GM18907 (cell line): Measurements from ENCODE around the gene SP3.

Experiments used
- ATAC-seq: cut with Tn5 transposase; IDR thresholded peaks from one replicate; pipeline ENCODE4 v1.9.1; 2021; ENCODE audit warnings: mild to moderate bottlenecking, moderate library complexity; ENCODE audit not compliant: unreplicated experiment

SP3 gene

GRCh38 chr2:173860566-173860965 is 104.6 kb downstream of the SP3 start:
- ATAC-seq = no peak

- no peak for ATAC-seq
These were observed 105.1 kb downstream of the SP3 start for GRCh38 chr2:173860082-173860481.

- ATAC-seq = peak; percentile 60
These were observed 106.9 kb downstream of the SP3 start for GRCh38 chr2:173858291-173858731.
